GM12801 (cell line): Measurements from ENCODE around the gene PTCHD1.

ENCODE experiments used
- TF ChIP-seq, protein P1 (sequence below): IDR thresholded peaks from one replicate; pipeline ENCODE4 v1.5.1; 2011; ENCODE audit warnings: control low read depth; ENCODE audit not compliant: insufficient read length; ENCODE audit errors: extremely low read depth

The PTCHD1 gene

DNA sequence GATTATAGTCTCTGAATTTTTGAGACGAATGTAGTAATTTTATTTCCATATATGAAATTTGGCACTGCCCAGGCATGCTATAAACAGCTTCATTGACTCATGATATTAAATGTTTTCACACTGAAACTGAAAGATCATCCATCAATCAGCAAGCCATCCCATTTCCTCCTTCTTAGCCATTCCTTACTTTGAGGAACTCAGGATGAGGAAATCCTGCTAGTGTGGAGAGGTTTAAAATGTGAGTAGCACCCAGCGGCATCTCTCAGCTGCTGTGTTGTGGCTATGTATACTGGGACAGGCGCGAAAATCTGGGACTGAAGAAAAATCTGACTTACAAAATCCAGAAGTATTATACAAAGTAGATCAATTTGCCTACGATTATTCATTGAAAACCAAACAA lies 52.1 kb downstream of the PTCHD1 start:
- TF ChIP-seq, protein P1, sequence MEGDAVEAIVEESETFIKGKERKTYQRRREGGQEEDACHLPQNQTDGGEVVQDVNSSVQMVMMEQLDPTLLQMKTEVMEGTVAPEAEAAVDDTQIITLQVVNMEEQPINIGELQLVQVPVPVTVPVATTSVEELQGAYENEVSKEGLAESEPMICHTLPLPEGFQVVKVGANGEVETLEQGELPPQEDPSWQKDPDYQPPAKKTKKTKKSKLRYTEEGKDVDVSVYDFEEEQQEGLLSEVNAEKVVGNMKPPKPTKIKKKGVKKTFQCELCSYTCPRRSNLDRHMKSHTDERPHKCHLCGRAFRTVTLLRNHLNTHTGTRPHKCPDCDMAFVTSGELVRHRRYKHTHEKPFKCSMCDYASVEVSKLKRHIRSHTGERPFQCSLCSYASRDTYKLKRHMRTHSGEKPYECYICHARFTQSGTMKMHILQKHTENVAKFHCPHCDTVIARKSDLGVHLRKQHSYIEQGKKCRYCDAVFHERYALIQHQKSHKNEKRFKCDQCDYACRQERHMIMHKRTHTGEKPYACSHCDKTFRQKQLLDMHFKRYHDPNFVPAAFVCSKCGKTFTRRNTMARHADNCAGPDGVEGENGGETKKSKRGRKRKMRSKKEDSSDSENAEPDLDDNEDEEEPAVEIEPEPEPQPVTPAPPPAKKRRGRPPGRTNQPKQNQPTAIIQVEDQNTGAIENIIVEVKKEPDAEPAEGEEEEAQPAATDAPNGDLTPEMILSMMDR, result no peak

DNA sequence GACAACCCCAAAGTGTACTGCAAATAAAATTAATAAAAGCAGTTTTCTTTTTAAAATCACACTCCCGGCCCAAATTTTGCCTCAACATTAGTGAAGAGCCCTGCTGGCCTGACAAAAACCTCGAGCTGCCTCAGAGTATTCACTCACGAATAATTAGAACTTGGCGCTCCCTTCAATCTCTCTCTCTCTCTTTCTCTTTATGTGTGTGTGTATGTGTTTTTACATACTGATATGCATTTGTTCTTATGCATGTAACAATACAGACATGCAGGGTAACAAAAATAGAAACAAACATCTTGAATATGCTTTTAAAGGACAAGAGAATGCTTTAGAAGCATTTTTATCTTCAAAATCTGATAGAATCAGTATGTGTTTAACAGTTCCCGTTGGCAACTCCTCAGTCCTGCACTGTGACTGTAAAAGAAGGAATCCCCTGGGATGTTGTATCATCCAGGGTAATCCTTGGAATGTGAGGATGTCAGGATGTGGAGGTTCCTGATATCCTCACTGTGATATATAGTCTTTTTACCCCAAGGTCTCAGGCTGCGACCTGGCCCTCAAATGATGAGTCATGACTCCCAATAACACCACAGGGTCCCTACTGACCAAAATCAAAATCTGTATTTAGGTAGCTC lies 53.0 kb downstream of the PTCHD1 start:
- TF ChIP-seq, protein P1, result no peak

DNA sequence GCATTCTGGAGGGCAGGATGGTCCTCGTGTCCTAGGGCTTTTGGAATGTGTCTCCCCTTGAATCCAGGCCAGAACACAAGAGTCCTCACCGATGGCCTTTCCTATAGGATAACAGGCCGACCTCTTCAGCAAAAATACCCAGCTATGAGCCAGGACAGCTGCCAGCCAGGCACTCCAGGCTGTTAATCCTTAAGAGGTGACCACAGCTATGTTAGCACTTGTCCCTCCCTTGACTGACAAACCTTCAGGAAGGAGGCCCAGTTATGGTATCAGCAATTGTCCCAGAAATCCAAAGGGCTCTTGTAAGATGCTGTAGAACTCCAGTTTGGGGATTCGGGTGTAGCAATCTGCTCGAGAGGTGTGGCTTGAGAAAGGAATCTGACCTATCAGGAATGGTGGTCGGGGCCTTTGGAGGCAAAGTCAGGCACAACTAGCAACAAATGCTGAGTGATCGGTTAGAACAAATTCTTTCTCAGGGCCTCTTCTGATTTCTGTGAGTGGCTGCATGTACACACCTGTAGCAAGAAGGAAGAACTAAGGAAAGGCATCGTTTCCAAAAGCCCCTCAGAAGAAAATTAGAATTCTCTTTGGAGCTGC lies 54.6 kb downstream of the PTCHD1 start:
- TF ChIP-seq, protein P1, result no peak

DNA sequence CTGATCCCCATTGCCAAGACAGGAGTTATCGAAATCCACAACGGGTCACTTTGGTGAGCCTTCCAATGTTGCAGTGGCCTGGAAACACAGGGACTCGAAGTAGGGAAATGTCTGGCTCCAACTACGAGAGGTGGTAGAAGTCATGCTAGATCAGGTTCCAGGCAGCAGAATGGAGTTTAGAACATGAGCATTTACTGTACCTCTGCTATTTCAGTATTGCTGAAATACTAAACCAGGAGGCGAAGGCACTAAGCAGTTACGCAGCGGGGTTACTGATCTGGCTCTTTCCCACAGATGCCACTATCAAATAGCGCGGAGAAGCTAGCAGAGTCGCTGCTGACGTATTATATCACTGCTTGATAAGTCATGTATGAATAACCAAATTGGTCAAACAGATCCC lies 56.3 kb downstream of the PTCHD1 start:
- TF ChIP-seq, protein P1, result no peak

DNA sequence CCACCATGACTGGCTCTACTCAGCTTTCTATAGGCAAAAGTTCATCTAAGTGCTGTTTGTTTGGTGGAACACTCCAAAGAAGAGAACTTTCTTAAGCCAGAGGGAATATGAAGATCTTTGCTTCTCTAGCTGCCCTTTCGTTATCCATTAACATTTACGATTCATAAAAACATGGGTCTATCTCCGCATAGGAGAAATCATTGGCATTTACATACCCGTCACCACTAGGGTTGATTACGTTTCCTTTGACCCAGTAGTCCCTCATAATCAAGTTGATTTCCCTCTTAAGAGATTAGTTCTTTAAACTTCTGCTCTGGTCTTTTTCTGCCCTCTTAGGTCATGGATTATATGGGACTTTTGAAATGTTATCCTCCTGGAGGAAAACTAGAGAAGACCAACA lies 57.5 kb downstream of the PTCHD1 start:
- TF ChIP-seq, protein P1, result no peak

DNA sequence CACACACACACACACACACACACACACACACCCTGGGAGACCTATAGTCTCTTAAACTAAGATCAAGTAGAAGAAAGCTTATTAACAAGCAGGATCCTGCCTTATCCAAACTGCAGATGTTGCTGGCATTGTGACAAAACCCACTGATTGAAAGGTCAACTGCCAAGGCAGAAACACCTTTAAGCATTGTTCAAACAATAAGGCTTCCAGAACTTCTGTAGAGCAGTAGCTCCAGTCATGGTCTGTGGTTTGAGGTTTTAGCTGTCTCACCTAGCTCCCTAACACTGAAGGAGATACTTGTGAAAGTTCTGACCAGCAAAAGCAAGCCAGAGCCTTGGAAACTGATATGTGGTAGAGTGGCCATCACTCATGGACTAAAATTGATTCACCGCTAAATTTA lies 59.8 kb downstream of the PTCHD1 start:
- TF ChIP-seq, protein P1, result no peak

DNA sequence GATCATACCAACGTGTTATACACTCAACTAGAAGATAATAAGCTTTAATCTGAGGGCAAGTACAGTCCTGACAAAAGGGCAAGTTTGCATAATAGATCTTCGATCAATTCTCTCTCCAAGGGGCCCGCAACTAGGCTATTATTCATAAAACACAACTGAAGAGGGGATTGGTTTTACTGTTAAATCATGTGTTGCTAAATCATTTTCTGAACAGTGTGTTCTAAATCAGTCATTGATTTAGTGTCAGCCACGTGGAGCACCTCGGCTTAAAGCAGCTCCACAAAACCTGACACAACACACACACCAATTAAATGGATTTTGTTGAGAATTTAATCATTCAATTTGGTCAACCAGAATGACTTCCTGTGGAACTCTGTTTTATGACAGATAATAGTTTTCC lies 61.6 kb downstream of the PTCHD1 start:
- TF ChIP-seq, protein P1, result no peak
